Bronchial epithelial cell (primary cell): ENCODE data around the gene MYBPHL. TPM values are rescaled to one million over a fixed set of nuclear protein-coding genes. Genes with fewer than 3 reads are reported as not detected.

Experiments used
- DNase-seq: peaks from one replicate; pipeline ENCODE4 v3.0.0-alpha.2; 2010; ENCODE audit warnings: low read depth
- FAIRE-seq: peaks from 2 replicates; lab custom pipeline; 2011; peaks lifted over from hg19 to GRCh38; lab: Jason Lieb, UNC
- H3K27me3 ChIP-seq: 2 replicates; pipeline ENCODE4 v1.5.1; 2011; ENCODE audit warnings: low read length; ENCODE audit not compliant: control insufficient read depth, insufficient read depth
- H3K36me3 ChIP-seq: 2 replicates; pipeline ENCODE4 v1.5.1; 2011; ENCODE audit warnings: low read length; ENCODE audit not compliant: control insufficient read depth, insufficient read depth
- H3K4me3 ChIP-seq: 2 replicates; pipeline ENCODE4 v1.5.1; 2011; ENCODE audit warnings: mild to moderate bottlenecking, low read depth, low read length, control low read depth
- CTCF ChIP-seq: IDR thresholded peaks from 2 replicates; pipeline ENCODE4 v1.5.1; 2011; ENCODE audit warnings: mild to moderate bottlenecking, moderate library complexity, low read length, control low read depth, inconsistent platforms; ENCODE audit not compliant: insufficient read depth, severe bottlenecking
- total RNA-seq: library from RNA; depleted of rRNA; stranded (reverse); fragments of >200 nt; gene quantifications from 2 replicates; pipeline ENCODE4 v1.2.1, GENCODE V29; 2014

MYBPHL gene
- total RNA-seq, 1 donor from 2014 or later, result 0.26 TPM

GRCh38 chr1:109335091-109335490 is 28.3 kb upstream of the MYBPHL start:
- no peak overlapping the region for H3K4me3 ChIP-seq
- DNase-seq (no peak), FAIRE-seq (no peak)
- H3K27me3 ChIP-seq, result no peaks in the 10 kb centered on the region
- H3K36me3 ChIP-seq, result no peaks in the 10 kb centered on the region
- no peak for TF ChIP-seq CTCF

- H3K4me3 ChIP-seq, result no peak overlapping the region
- DNase-seq, result no peak
- H3K36me3 ChIP-seq, result no peaks in the 10 kb centered on the region
- no peak for TF ChIP-seq CTCF
- no peak for FAIRE-seq
- no peaks in the 10 kb centered on the region for H3K27me3 ChIP-seq
Observed at GRCh38 chr1:109331113-109331512, 24.3 kb upstream of the MYBPHL start.

GRCh38 chr1:109327285-109327684 is 20.5 kb upstream of the MYBPHL start:
- Histone ChIP-seq H3K4me3 (no peak overlapping the region), H3K27me3 (no peaks in the 10 kb centered on the region), H3K36me3 (no peaks in the 10 kb centered on the region)
- no peak for FAIRE-seq
- no peak for DNase-seq
- TF ChIP-seq CTCF, result no peak

- no peaks in the 10 kb centered on the region for H3K27me3 ChIP-seq
- FAIRE-seq (no peak), DNase-seq (no peak)
- H3K4me3 ChIP-seq, result no peak overlapping the region
- TF ChIP-seq CTCF, result no peak
- H3K36me3 ChIP-seq, result no peaks in the 10 kb centered on the region
Observed at GRCh38 chr1:109322974-109323373, 16.2 kb upstream of the MYBPHL start.

GRCh38 chr1:109319114-109319513 is 12.3 kb upstream of the MYBPHL start:
- Histone ChIP-seq H3K27me3 (no peaks in the 10 kb centered on the region), H3K36me3 (no peaks in the 10 kb centered on the region), H3K4me3 (no peak overlapping the region)
- TF ChIP-seq CTCF, result no peak
- FAIRE-seq, result no peak
- no peak for DNase-seq

GRCh38 chr1:109316506-109316905 is 9.7 kb upstream of the MYBPHL start:
- Histone ChIP-seq H3K27me3 (no peaks in the 10 kb centered on the region), H3K4me3 (no peak overlapping the region), H3K36me3 (no peaks in the 10 kb centered on the region)
- FAIRE-seq, result no peak
- DNase-seq, result no peak
- TF ChIP-seq CTCF, result no peak
